GM12872 (cell line): Measurements from ENCODE around the gene PIGX.

Experiments used
- CTCF ChIP-seq: IDR thresholded peaks from 3 replicates; pipeline ENCODE4 v1.5.1; 2011; ENCODE audit warnings: low read depth, mild to moderate bottlenecking, low read length, moderate library complexity; ENCODE audit not compliant: insufficient read depth

The PIGX gene

GRCh38 chr3:196772897-196773296 lies 60.7 kb downstream of the PIGX start:
- TF ChIP-seq CTCF, result no peak

DNA sequence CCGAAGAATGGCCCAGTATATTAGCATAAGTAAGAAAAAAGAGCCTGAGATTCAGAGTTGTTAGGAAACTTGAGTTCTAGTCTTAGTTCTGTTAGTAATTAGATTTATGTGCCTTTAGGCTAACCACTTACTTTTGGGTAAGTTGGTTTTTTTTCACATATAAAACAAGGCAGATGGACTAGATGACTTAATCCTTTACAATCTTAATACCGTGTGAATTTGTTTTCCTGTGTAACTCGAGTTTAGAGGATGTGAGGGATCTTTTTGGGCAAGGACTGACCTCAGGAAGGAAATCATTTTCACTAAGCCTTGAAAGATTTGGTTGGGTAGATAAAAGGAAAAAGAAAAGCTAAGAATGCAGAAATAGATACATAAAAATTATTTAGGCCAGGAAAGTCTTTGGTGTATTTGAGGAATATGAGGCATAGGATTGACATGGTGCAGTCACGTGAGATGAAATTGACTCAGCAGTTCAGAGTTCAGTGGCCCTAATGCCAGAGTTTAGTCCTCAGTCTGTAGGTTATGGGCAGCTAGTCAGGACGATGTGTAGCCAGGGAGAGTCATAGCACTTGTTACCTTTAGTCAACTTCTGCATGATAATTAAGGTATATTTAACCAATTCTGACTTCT lies 62.1 kb downstream of the PIGX start:
- no peak for TF ChIP-seq CTCF

GRCh38 chr3:196774848-196775422 lies 62.8 kb downstream of the PIGX start:
- TF ChIP-seq CTCF, result no peak

DNA sequence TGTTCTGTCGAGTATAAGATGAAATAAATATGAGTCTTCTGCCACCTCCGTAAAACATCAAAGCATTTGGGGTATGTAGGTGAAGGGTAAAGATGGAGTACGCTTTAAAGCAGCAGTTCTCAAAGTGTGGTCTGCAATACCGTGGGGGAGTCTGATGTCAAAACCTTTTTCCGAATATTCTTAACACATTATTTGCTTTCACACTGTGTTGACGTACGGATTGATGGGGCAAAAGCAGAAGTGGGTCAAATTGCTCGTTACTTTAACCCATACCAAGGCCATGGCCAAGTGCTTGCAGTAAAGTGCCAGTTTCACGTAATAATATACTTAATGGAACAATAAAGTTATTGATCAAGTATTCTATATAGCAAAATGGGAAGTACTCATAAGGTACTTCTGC lies 63.8 kb downstream of the PIGX start:
- TF ChIP-seq CTCF, result no peak

DNA sequence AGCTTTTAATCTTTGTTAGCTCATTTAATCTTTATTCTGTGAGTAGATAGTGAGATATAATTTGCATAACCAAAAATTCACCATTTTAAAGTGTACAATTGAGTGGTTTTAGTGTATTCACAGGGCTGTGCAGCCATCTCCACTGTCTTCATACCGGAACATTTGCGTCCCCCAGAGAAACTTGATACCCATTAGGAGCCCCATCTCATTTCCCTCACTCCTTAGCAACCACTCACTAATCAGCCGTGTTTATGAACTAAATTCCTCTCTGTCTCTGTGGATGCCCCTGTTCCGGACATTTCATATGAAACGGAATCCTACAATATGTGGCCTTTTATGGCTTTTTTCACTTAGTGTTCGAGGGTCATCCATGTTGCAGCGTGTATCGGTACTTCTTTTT lies 65.7 kb downstream of the PIGX start:
- no peak for TF ChIP-seq CTCF

DNA sequence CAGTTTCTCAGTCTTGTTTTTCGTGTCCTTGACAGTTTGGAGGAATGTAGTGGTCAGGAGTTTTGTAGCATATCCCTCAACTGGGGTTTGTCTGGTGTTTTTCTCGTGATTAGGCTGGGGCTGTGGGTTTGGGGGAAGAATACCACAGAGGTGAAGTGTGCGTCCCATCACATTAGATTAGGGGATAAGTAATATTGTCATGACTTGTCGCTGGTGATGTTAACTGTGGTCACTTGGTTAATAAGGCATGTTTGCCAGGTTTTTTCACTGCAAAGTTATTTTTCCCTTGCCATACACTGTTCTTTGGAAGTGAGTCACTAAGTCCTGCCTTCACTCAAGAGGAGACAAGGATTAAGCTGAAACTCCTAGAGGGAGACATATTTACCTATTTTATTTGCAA lies 66.6 kb downstream of the PIGX start:
- no peak for TF ChIP-seq CTCF

DNA sequence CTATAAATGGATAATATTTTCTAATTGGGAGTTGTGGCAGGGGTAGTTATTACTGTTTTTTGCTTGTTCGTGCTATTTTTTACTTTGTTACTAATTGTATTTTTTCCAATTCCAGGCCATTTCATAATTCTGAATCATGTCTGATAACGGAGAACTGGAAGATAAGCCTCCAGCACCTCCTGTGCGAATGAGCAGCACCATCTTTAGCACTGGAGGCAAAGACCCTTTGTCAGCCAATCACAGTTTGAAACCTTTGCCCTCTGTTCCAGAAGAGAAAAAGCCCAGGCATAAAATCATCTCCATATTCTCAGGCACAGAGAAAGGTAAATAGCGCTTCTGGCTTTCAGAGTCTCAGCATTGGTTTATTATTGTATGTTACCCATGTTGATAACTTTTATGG lies 70.3 kb downstream of the PIGX start:
- TF ChIP-seq CTCF, result no peak
